SW 1271 (cell line): ENCODE measurements around the gene STK4.
A peak's percentile ranks its signal among the peaks of the same experiment; 100 is the strongest.

Experiments used
- DNase-seq, 2 experiments: peaks; one replicate each; lab custom pipeline; 2025; lab: John Stamatoyannopoulos, UW

Gene STK4

GRCh38 chr20:45028424-45029136 lies 62.3 kb downstream of the STK4 start:
- no peak for DNase-seq

- DNase-seq, result no peak
Observed at GRCh38 chr20:45029884-45030283, 63.6 kb downstream of the STK4 start.

GRCh38 chr20:45032276-45032675 lies 66.0 kb downstream of the STK4 start:
- no peak for DNase-seq

GRCh38 chr20:45032781-45033180 lies 66.5 kb downstream of the STK4 start:
- DNase-seq, result no peak

GRCh38 chr20:45034436-45034835 lies 68.1 kb downstream of the STK4 start:
- DNase-seq, result no peak

- DNase-seq, result peak in 1 of 2 experiments; percentile 37
Observed at GRCh38 chr20:45036044-45036755, 69.9 kb downstream of the STK4 start.

GRCh38 chr20:45037050-45037449 lies 70.7 kb downstream of the STK4 start:
- peak in 1 of 2 experiments; percentile 24 for DNase-seq

- no peak for DNase-seq
Observed at GRCh38 chr20:45037635-45038034, 71.3 kb downstream of the STK4 start.

- peak in 1 of 2 experiments; percentile 50 for DNase-seq
Observed at GRCh38 chr20:45038745-45039474, 72.6 kb downstream of the STK4 start.

GRCh38 chr20:45039475-45039820 lies 73.1 kb downstream of the STK4 start:
- DNase-seq, result no peak

- peak; percentile 49 to 89 for DNase-seq
Observed at GRCh38 chr20:45041464-45042337, 75.4 kb downstream of the STK4 start.

- DNase-seq, result no peak
Observed at GRCh38 chr20:45042978-45043377, 76.7 kb downstream of the STK4 start.

- DNase-seq, result peak; percentile 79 to 80
Observed at GRCh38 chr20:45044084-45044573, 77.8 kb downstream of the STK4 start.

- no peak for DNase-seq
Observed at GRCh38 chr20:45044601-45045000, 78.3 kb downstream of the STK4 start.

- DNase-seq, result no peak
Observed at GRCh38 chr20:45047581-45048119, 81.3 kb downstream of the STK4 start.

GRCh38 chr20:45049438-45049837 lies 83.1 kb downstream of the STK4 start:
- DNase-seq, result no peak

GRCh38 chr20:45049904-45050471 lies 83.7 kb downstream of the STK4 start:
- no peak for DNase-seq

- DNase-seq, result no peak
Observed at GRCh38 chr20:45051204-45052060, 85.1 kb downstream of the STK4 start.

GRCh38 chr20:45052698-45053429 lies 86.6 kb downstream of the STK4 start:
- DNase-seq, result no peak
